GM18907 (cell line): ENCODE measurements around the gene FAM13A.
A peak's percentile ranks its signal among the peaks of the same experiment; 100 is the strongest.

ENCODE experiments used
- ATAC-seq: cut with Tn5 transposase; IDR thresholded peaks from one replicate; pipeline ENCODE4 v1.9.1; 2021; ENCODE audit warnings: mild to moderate bottlenecking, moderate library complexity; ENCODE audit not compliant: unreplicated experiment

The FAM13A gene

DNA sequence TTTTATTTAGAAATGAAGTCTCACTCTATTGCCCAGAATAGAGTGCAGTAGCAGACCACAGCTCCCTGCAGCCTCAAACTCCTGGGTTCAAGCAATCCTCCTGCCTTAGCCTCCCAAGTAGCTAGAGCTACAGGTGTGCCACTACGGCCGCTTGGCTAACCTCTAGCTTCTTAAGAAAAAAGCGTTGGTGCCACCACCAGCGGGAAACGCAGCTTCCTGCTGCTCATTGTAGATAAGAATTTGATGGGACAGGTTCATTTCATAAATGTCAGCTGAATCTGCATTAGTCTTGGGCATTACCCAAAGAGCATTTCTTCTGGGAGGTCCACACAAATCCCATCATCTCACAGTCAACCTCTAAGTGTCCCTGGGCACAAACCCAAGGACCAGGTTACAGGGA lies 326.2 kb downstream of the FAM13A start:
- ATAC-seq, result no peak

- ATAC-seq, result no peak
Measured at GRCh38 chr4:88729146-88729760, 327.7 kb downstream of the FAM13A start.

- ATAC-seq, result no peak
Measured at GRCh38 chr4:88728146-88728545, 328.8 kb downstream of the FAM13A start.

- no peak for ATAC-seq
Measured at GRCh38 chr4:88725986-88726385, 331.0 kb downstream of the FAM13A start.

DNA sequence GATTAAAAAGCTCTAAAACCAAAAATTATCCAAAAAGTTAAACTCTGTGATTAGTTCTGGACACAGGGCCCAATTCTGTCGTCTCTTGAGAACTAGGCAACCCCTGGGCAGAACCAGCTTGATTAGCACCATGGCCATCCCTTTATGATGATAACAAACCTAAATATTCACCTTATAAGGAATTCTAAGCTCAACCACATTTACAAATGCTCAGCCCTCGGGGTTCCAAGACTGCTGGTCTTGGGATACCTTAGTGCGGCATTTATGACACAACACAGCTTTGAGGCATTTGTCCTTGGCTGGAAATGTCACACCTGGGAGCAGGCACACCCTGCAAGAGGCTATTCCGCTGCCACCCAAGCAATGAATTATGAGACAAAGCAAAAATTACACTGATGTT lies 331.8 kb downstream of the FAM13A start:
- ATAC-seq, result no peak

GRCh38 chr4:88724406-88724805 lies 332.6 kb downstream of the FAM13A start:
- no peak for ATAC-seq

DNA sequence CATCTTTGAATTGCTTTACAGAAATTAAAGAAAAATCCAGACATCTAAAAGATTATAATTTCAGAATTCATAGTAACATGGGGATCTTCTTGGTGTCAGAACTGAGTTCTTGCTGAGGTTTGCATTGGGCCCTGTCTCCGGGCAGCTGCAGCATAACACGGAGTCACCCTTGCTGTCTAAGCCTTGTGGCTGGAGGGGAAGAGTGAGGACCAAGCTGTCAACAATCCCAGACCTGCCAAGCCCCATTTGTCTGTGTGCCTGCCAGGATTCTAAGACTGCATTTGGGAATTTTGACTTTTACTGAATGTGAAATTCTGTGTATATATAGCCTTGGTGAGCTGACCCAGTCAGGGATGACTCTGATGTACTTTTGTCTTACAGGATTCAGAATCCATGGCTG lies 334.2 kb downstream of the FAM13A start:
- ATAC-seq, result no peak

- no peak for ATAC-seq
Measured at GRCh38 chr4:88722276-88722780, 334.7 kb downstream of the FAM13A start.

GRCh38 chr4:88720451-88721428 lies 336.2 kb downstream of the FAM13A start:
- ATAC-seq, result no peak

GRCh38 chr4:88719381-88719780 lies 337.6 kb downstream of the FAM13A start:
- ATAC-seq, result no peak

DNA sequence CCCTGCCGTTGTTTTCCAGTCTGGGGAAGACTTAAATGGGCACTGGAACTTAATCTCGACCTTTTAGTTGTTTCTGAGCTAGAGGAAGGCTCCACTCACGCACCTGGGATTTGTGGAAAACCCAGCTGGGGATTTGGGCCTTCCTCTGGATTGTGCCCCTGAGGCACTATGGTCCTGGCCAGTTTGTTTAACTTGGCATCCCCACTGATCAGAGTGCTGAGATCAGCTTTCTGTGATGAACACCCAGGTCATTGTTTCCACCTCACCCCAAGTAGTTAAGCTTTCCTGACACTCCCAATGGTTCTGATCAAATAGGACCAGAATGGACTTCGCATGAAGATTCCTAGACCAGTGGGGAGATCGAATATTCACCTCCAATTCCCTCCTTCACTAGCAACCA lies 338.9 kb downstream of the FAM13A start:
- no peak for ATAC-seq

DNA sequence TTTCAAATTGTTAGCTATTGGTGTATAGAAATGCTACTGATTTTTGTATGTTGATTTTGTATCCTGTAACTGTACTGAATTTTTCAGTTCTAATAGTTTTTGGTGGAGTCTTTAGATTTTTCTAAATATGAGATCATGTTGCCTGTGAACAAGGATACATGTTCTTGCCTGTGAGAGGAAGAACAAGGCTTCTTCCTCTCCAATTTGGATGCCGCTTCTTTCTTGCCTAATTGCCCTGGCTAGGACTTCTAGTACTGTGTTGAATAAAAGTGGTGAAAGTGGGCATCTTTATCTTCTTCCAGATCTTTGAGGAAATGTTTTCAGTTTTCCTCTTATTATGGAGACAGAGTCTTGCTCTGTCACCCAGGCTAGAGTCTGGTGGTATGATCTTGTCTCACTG lies 343.2 kb downstream of the FAM13A start:
- no peak for ATAC-seq

- no peak for ATAC-seq
Measured at GRCh38 chr4:88709989-88710388, 347.0 kb downstream of the FAM13A start.

GRCh38 chr4:88706574-88706973 lies 350.4 kb downstream of the FAM13A start:
- no peak for ATAC-seq

- no peak for ATAC-seq
Measured at GRCh38 chr4:88705805-88706492, 351.0 kb downstream of the FAM13A start.

DNA sequence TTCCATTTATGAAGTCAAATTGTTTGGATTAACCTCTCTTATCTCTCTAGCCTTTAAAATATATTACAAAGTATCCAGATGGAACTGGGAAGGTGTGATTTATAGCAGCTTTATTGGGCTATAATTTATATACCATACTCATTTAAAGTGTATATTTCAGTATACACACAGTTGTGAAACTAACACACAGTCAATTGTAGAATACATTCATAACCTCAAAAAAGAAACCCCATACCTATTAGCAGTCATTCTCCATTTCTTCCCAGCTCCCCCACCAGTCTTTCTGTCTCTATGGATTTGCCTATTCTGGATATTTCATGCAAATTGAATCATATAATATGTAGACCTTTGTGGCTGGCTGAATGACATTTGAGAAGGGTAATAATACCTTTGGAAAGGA lies 351.8 kb downstream of the FAM13A start:
- no peak for ATAC-seq

DNA sequence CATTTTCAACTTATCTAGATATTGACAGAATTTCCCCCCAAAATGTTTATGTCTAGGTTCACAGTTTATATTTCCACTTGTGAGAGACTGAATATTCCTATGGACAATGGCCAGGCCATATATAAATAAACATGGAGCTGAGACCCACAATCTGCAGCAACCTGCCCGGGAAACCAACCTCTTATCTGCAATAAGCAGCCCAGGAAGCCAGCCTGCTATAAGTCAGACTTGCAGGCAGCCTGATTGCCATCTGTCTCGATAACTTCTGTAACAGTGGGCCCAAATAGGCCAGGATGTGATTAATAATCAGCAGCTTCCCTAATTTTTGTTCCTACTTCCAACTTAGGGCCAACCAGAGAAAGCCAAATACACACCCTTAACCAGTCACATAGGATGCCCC lies 354.2 kb downstream of the FAM13A start:
- no peak for ATAC-seq

DNA sequence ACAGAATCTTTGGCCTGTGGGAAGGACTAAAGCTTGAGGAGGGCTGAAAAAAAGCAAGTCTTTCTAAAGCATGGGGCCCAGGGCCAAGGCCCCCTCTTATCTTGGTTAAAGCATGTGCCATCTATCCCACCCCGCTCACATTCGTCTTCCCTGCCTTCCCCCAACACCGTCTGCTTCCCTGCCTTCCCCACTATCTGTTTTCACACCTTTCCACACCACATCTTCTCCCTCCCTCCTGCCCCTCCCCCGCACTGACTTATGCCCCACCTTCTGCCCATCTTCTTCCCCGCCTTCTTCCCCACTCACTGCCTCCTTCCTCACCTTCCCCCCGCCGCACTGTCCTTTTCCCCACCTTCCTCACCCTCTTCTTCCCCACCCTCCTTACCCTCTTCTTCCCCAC lies 358.5 kb downstream of the FAM13A start:
- no peak for ATAC-seq

- ATAC-seq, result peak; percentile 96
Measured at GRCh38 chr4:88697588-88698329, 359.2 kb downstream of the FAM13A start, which contains the start of gene NAP1L5. TSS of gene NAP1L5 (minus strand) at chr4:88697829. CDS start at chr4:88697754, 75 bp downstream.

DNA sequence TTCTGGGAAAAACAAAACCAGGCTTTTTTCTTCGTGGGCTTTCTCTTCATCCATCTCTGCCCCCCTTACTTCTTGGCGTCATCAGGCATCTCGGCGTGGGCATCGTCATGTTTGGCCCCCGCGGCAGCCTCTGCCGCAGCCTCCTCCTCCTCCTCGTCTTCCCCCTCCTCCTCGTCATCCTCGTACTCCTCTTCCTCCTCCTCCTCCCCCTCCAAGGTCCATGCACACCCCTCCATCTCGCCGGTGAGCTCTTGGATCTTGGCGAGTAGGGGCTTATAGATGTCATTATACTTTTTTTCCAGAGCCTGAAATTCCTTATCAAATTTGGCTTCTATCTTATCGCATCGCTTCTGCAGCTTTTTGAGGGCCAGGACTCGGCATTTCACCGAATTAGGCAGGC lies 359.8 kb downstream of the FAM13A start:
- peak; percentile 22 for ATAC-seq

- no peak for ATAC-seq
Measured at GRCh38 chr4:88696630-88697029, 360.4 kb downstream of the FAM13A start.
